Suprapubic skin (tissue), 4 donors: ENCODE results near the gene GTF2B.

Source experiments
- CTCF ChIP-seq, 2 donors: fragments of 200-600 bp in 1 of 2; fragments of 450-650 bp in 1 of 2; sonication (generic) in 1 of 2; IDR thresholded peaks; one replicate each; pipeline ENCODE4 v1.5.1; 2016 to 2019; ENCODE audit warnings: antibody characterized with exemption in 2 of 2, mild to moderate bottlenecking in 1 of 2, moderate library complexity in 1 of 2
- POLR2A ChIP-seq, 2 donors: fragments of 450-650 bp; IDR thresholded peaks; one replicate each; pipeline ENCODE4 v1.6.1; 2017; ENCODE audit warnings: antibody characterized with exemption in 2 of 2, mild to moderate bottlenecking in 2 of 2, moderate library complexity in 2 of 2
- POLR2AphosphoS5 ChIP-seq, 3 donors: sonication (generic); formaldehyde crosslinking; IDR thresholded peaks; one replicate each; pipeline ENCODE4 v1.6.1; 2017; ENCODE audit warnings: antibody characterized with exemption in 3 of 3

DNA sequence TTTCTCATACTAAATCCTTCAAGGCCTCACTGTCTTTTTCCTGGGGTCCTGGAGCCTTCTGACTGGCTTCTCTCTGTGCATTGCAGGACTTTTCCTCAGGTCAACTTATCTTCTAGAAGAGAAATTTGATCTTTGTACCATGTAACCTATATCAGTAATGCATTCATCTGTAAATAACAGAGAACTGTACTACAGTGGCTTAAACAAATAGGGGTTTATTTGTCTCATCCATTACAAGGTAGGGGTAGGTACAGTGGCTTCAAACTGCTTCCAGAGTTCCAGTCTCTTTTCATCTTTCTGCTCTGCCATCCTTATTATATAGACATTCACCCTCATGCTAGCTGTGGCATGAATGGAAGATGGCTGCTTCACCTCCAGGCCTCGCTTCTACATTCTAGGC is 29.5 kb upstream of the GTF2B start:
- TF ChIP-seq CTCF (IDR thresholded peaks at IDR 0.05) (no peak), POLR2AphosphoS5 (IDR thresholded peaks at IDR 0.05) (no peak), POLR2A (IDR thresholded peaks at IDR 0.05) (no peak)
